NT2/D1 (cell line): ENCODE results near the gene KLF9.

Source experiments
- YY1 ChIP-seq: IDR thresholded peaks from 2 replicates; pipeline ENCODE4 v1.6.1; 2011; ENCODE audit not compliant: insufficient read length, insufficient read depth
- ZNF274 ChIP-seq: IDR thresholded peaks from 2 replicates; pipeline ENCODE4 v1.6.1; 2011; ENCODE audit warnings: mild to moderate bottlenecking, low read depth, low read length

- TF ChIP-seq ZNF274, result no peak
- no peak for TF ChIP-seq YY1
These were observed 1.5 kb downstream of the KLF9 start for GRCh38 chr9:70412832-70413463.
